Measurements from ENCODE around the gene UVRAG.

UVRAG gene

DNA sequence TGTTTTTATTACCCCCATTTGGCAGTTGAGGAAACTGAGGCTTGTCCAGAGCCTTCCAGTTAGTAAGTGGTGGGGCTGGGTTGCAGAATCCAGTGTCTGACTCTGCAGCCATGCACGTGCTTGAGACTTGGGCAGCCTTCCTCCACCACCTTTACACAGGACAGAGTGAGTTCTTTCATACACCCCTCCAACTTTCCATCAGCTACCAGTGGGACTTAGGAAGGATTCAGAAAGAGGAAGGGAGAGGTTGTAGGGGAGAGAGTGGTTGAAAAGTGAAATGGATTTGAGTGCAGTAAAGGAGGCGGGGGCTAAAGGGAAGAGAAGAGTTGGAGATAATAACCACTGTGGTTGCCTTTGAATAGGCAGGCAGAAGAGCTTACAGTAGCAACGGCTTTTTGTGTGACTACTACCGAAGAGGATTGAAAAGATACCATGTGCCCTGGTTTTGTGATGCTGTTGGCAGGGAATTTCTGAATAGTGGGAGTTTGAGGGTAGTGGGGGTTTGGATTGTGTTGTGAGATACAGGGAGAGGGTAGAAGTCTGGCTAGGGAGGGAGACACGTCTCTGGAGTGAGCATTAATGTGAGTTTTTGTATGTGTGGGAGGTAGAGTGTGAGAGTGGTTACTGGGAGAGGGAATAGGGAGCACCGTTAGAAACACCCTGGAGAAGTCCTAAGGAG lies 1.7 kb downstream of the UVRAG start:
- H2AK5ac ChIP-seq (ENCODE audit: low read length) = no peak overlapping the region
- no peak overlapping the region for H3K27ac ChIP-seq (ENCODE audit: low read depth, low read length)
- 100% methylated on average over 2 of the region's 6 CpGs for WGBS (ENCODE audit: extremely low coverage, insufficient coverage, low lambda C conversion rate)
- H3K4me3 ChIP-seq (ENCODE audit: low read length) = no peak overlapping the region
- H3K9ac ChIP-seq (ENCODE audit: low read length) = no peak overlapping the region
- no peak for DNase-seq
- H3K4me2 ChIP-seq (ENCODE audit: low read length) = no peak overlapping the region
- H2BK120ac ChIP-seq (ENCODE audit: low read depth, low read length) = no peak overlapping the region
- no peak overlapping the region for H3K18ac ChIP-seq (ENCODE audit: low read length)
- H2BK5ac ChIP-seq (ENCODE audit: low read length) = no peak overlapping the region
- no peak overlapping the region for H4K5ac ChIP-seq (ENCODE audit: low read length)
- H3K79me1 ChIP-seq (ENCODE audit: low read length) = peaks cover 1% of the 10 kb centered on the region
- no peak overlapping the region for H4K8ac ChIP-seq (ENCODE audit: low read depth, low read length)
- H3K4ac ChIP-seq (ENCODE audit: low read depth, low read length) = no peak overlapping the region
- no peak overlapping the region for H3K56ac ChIP-seq (ENCODE audit: low read length)
- H2BK15ac ChIP-seq (replicated peaks; ENCODE audit: low read depth) = no peak overlapping the region
- H3K36me3 ChIP-seq (ENCODE audit: control insufficient read depth, insufficient read depth, low read length) = no peaks in the 10 kb centered on the region
- no peaks in the 10 kb centered on the region for H3K4me1 ChIP-seq (ENCODE audit: control insufficient read depth, low read depth, low read length)
- peaks cover 4% of the 10 kb centered on the region for H3K79me2 ChIP-seq (ENCODE audit: control insufficient read depth, insufficient read depth, low read length)
- no peak overlapping the region for H3K23ac ChIP-seq (ENCODE audit: low read length)
- no peaks in the 10 kb centered on the region for H3K27me3 ChIP-seq (ENCODE audit: insufficient read depth, low read length, poor library complexity)

DNA sequence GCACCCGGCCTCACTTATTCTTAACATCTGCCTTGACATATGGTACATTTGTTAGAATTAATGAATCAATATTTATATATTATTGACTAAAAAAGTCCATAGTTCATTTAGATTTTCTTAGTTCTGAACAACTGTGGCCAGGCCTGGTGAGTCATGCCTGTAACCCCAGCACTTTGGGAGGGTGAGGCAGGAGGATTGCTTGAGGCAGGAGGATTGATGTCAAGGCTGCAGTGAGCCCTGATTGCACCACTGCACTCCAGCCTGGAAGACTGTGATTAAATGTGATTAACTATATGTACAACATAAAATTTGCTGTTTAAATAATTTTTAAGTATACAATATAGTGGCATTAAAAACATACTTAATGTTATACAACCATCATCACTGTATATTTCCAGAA lies 5.6 kb downstream of the UVRAG start:
- H2BK5ac ChIP-seq (ENCODE audit: low read length) = no peak overlapping the region
- no peaks in the 10 kb centered on the region for H3K27me3 ChIP-seq (ENCODE audit: insufficient read depth, low read length, poor library complexity)
- H4K8ac ChIP-seq (ENCODE audit: low read depth, low read length) = no peak overlapping the region
- no peak overlapping the region for H3K9ac ChIP-seq (ENCODE audit: low read length)
- no peak overlapping the region for H2BK15ac ChIP-seq (replicated peaks; ENCODE audit: low read depth)
- H2AK5ac ChIP-seq (ENCODE audit: low read length) = no peak overlapping the region
- H2BK120ac ChIP-seq (ENCODE audit: low read depth, low read length) = no peak overlapping the region
- no peak overlapping the region for H3K4ac ChIP-seq (ENCODE audit: low read depth, low read length)
- no CpG with 5 or more reads among the region's 1 CpG for WGBS (ENCODE audit: extremely low coverage, insufficient coverage, low lambda C conversion rate)
- H3K4me3 ChIP-seq (ENCODE audit: low read length) = no peak overlapping the region
- H3K18ac ChIP-seq (ENCODE audit: low read length) = no peak overlapping the region
- H3K23ac ChIP-seq (ENCODE audit: low read length) = no peak overlapping the region
- peaks cover 5% of the 10 kb centered on the region for H3K79me1 ChIP-seq (ENCODE audit: low read length)
- H3K36me3 ChIP-seq (ENCODE audit: control insufficient read depth, insufficient read depth, low read length) = no peaks in the 10 kb centered on the region
- H4K5ac ChIP-seq (ENCODE audit: low read length) = no peak overlapping the region
- no peak overlapping the region for H3K56ac ChIP-seq (ENCODE audit: low read length)
- H3K79me2 ChIP-seq (ENCODE audit: control insufficient read depth, insufficient read depth, low read length) = peaks cover 4% of the 10 kb centered on the region
- no peak for DNase-seq
- H3K4me1 ChIP-seq (ENCODE audit: control insufficient read depth, low read depth, low read length) = no peaks in the 10 kb centered on the region
- H3K4me2 ChIP-seq (ENCODE audit: low read length) = no peak overlapping the region
- no peak overlapping the region for H3K27ac ChIP-seq (ENCODE audit: low read depth, low read length)

- H3K56ac ChIP-seq (ENCODE audit: low read length) = no peak overlapping the region
- H3K79me2 ChIP-seq (ENCODE audit: control insufficient read depth, insufficient read depth, low read length) = peaks cover 4% of the 10 kb centered on the region
- H3K9ac ChIP-seq (ENCODE audit: low read length) = no peak overlapping the region
- no peaks in the 10 kb centered on the region for H3K36me3 ChIP-seq (ENCODE audit: control insufficient read depth, insufficient read depth, low read length)
- WGBS (ENCODE audit: extremely low coverage, insufficient coverage, low lambda C conversion rate) = no CpG with 5 or more reads among the region's 5 CpGs
- H3K4me3 ChIP-seq (ENCODE audit: low read length) = no peak overlapping the region
- H4K8ac ChIP-seq (ENCODE audit: low read depth, low read length) = no peak overlapping the region
- no peak overlapping the region for H3K27ac ChIP-seq (ENCODE audit: low read depth, low read length)
- H2BK120ac ChIP-seq (ENCODE audit: low read depth, low read length) = no peak overlapping the region
- no peak overlapping the region for H3K18ac ChIP-seq (ENCODE audit: low read length)
- H2BK5ac ChIP-seq (ENCODE audit: low read length) = no peak overlapping the region
- no peak overlapping the region for H3K4me2 ChIP-seq (ENCODE audit: low read length)
- H3K4me1 ChIP-seq (ENCODE audit: control insufficient read depth, low read depth, low read length) = no peaks in the 10 kb centered on the region
- H2BK15ac ChIP-seq (replicated peaks; ENCODE audit: low read depth) = no peak overlapping the region
- H3K27me3 ChIP-seq (ENCODE audit: insufficient read depth, low read length, poor library complexity) = no peaks in the 10 kb centered on the region
- H3K4ac ChIP-seq (ENCODE audit: low read depth, low read length) = no peak overlapping the region
- DNase-seq = no peak
- H2AK5ac ChIP-seq (ENCODE audit: low read length) = no peak overlapping the region
- H3K79me1 ChIP-seq (ENCODE audit: low read length) = peaks cover 5% of the 10 kb centered on the region
- no peak overlapping the region for H4K5ac ChIP-seq (ENCODE audit: low read length)
- no peak overlapping the region for H3K23ac ChIP-seq (ENCODE audit: low read length)
Observed at GRCh38 chr11:75821202-75821601, 6.2 kb downstream of the UVRAG start.

DNA sequence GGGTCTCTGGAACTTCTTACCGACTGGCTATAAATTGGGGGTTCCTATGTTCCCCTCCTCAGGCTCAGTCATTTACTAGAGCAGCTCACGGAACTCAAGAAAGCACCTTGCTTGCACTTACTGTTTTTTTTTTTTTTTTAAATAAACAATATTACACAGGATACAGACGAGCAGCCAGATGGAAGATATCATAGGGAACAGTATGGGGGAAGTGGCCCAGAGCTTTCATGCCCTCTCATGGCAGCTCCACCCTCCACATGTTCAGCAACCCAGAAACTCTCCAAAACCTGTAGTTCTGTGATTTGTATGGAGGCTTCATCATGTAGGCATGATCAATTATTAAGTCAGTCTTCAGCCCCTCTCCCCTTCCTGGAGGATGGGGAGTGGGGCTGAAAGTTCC lies 7.5 kb downstream of the UVRAG start:
- Histone ChIP-seq H3K18ac (ENCODE audit: low read length) (no peak overlapping the region), H3K4me1 (ENCODE audit: control insufficient read depth, low read depth, low read length) (no peaks in the 10 kb centered on the region), H3K9ac (ENCODE audit: low read length) (no peak overlapping the region), H3K79me2 (ENCODE audit: control insufficient read depth, insufficient read depth, low read length) (no peaks in the 10 kb centered on the region), H3K4ac (ENCODE audit: low read depth, low read length) (no peak overlapping the region), H3K36me3 (ENCODE audit: control insufficient read depth, insufficient read depth, low read length) (no peaks in the 10 kb centered on the region), H3K79me1 (ENCODE audit: low read length) (peaks cover 3% of the 10 kb centered on the region), H2BK15ac (replicated peaks; ENCODE audit: low read depth) (no peak overlapping the region), H2BK5ac (ENCODE audit: low read length) (no peak overlapping the region), H2BK120ac (ENCODE audit: low read depth, low read length) (no peak overlapping the region), H3K4me3 (ENCODE audit: low read length) (no peak overlapping the region), H3K56ac (ENCODE audit: low read length) (no peak overlapping the region), H3K4me2 (ENCODE audit: low read length) (no peak overlapping the region), H3K27me3 (ENCODE audit: insufficient read depth, low read length, poor library complexity) (no peaks in the 10 kb centered on the region), H2AK5ac (ENCODE audit: low read length) (no peak overlapping the region), H4K8ac (ENCODE audit: low read depth, low read length) (no peak overlapping the region), H3K27ac (ENCODE audit: low read depth, low read length) (no peak overlapping the region), H3K23ac (ENCODE audit: low read length) (no peak overlapping the region), H4K5ac (ENCODE audit: low read length) (no peak overlapping the region)
- no CpG with 5 or more reads among the region's 3 CpGs for WGBS (ENCODE audit: extremely low coverage, insufficient coverage, low lambda C conversion rate)
- no peak for DNase-seq

DNA sequence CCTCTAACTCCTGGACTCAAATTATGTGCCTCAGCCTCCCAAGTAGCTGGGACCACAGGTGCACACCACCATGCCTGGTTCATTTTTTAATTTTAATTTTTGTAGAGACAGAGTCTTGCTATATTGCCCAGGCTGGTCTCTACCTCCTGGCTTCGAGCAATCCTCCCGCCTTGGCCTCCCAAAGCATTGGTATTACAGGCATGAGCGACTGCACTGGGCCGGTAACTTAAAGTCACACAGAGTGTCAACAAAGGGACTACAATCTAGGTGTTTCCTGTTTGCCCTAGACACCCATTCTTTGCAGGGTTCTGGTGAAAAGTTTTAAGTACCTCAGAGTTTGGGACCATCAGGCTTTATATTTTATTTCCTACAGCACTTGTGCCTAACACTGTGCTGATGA lies 8.4 kb downstream of the UVRAG start:
- Histone ChIP-seq H3K27me3 (ENCODE audit: insufficient read depth, low read length, poor library complexity) (no peaks in the 10 kb centered on the region), H2BK15ac (replicated peaks; ENCODE audit: low read depth) (no peak overlapping the region), H3K36me3 (ENCODE audit: control insufficient read depth, insufficient read depth, low read length) (no peaks in the 10 kb centered on the region), H3K4me3 (ENCODE audit: low read length) (no peak overlapping the region), H3K79me2 (ENCODE audit: control insufficient read depth, insufficient read depth, low read length) (no peaks in the 10 kb centered on the region), H2BK120ac (ENCODE audit: low read depth, low read length) (no peak overlapping the region), H3K27ac (ENCODE audit: low read depth, low read length) (no peak overlapping the region), H2AK5ac (ENCODE audit: low read length) (no peak overlapping the region), H3K4ac (ENCODE audit: low read depth, low read length) (no peak overlapping the region), H3K9ac (ENCODE audit: low read length) (no peak overlapping the region), H3K23ac (ENCODE audit: low read length) (no peak overlapping the region), H4K8ac (ENCODE audit: low read depth, low read length) (no peak overlapping the region), H4K5ac (ENCODE audit: low read length) (no peak overlapping the region), H3K4me2 (ENCODE audit: low read length) (no peak overlapping the region), H2BK5ac (ENCODE audit: low read length) (no peak overlapping the region), H3K18ac (ENCODE audit: low read length) (no peak overlapping the region), H3K79me1 (ENCODE audit: low read length) (peaks cover 3% of the 10 kb centered on the region), H3K56ac (ENCODE audit: low read length) (no peak overlapping the region), H3K4me1 (ENCODE audit: control insufficient read depth, low read depth, low read length) (no peaks in the 10 kb centered on the region)
- no peak for DNase-seq
- WGBS (ENCODE audit: extremely low coverage, insufficient coverage, low lambda C conversion rate) = no CpG with 5 or more reads among the region's 4 CpGs

DNA sequence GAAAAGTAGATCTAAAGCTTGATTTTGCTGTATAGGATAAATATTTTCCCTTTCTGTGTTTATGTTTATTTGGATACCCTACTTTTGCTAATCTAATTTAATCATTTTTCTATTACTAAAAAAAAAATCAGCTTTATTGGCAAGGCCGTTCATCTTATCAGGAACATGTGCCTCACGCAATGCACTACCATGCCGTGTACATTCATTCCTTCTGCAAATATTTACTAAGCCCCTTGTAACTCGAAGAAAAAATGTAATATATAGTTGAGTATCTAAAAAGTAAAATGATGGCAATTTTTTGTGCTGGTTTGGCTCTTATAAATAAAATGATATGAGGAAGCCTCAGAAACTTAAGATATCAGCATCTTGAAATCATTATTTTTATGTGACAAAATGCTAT lies 8.9 kb downstream of the UVRAG start:
- Histone ChIP-seq H3K18ac (ENCODE audit: low read length) (no peak overlapping the region), H3K4me2 (ENCODE audit: low read length) (no peak overlapping the region), H3K36me3 (ENCODE audit: control insufficient read depth, insufficient read depth, low read length) (no peaks in the 10 kb centered on the region), H3K23ac (ENCODE audit: low read length) (no peak overlapping the region), H3K9ac (ENCODE audit: low read length) (no peak overlapping the region), H3K79me2 (ENCODE audit: control insufficient read depth, insufficient read depth, low read length) (no peaks in the 10 kb centered on the region), H3K4me3 (ENCODE audit: low read length) (no peak overlapping the region), H2AK5ac (ENCODE audit: low read length) (no peak overlapping the region), H3K4me1 (ENCODE audit: control insufficient read depth, low read depth, low read length) (no peaks in the 10 kb centered on the region), H2BK5ac (ENCODE audit: low read length) (no peak overlapping the region), H3K27me3 (ENCODE audit: insufficient read depth, low read length, poor library complexity) (no peaks in the 10 kb centered on the region), H3K4ac (ENCODE audit: low read depth, low read length) (no peak overlapping the region), H2BK120ac (ENCODE audit: low read depth, low read length) (no peak overlapping the region), H3K56ac (ENCODE audit: low read length) (no peak overlapping the region), H4K8ac (ENCODE audit: low read depth, low read length) (no peak overlapping the region), H4K5ac (ENCODE audit: low read length) (no peak overlapping the region), H3K27ac (ENCODE audit: low read depth, low read length) (no peak overlapping the region), H2BK15ac (replicated peaks; ENCODE audit: low read depth) (no peak overlapping the region), H3K79me1 (ENCODE audit: low read length) (peaks cover 3% of the 10 kb centered on the region)
- no peak for DNase-seq
- WGBS (ENCODE audit: extremely low coverage, insufficient coverage, low lambda C conversion rate) = no CpG with 5 or more reads among the region's 4 CpGs
